Hematopoietic multipotent progenitor cell treated with erythropoietin and hydrocortisone succinate and interleukin-3 and kit ligand, for 15 days (in vitro differentiated cells): ENCODE measurements around the gene TAS1R3.

Source experiments
- DNase-seq: peaks from one replicate; pipeline ENCODE4 v3.0.0-alpha.2; 2015; ENCODE audit warnings: low spot score

TAS1R3 gene

GRCh38 chr1:1371746-1372711 is 40.9 kb downstream of the TAS1R3 start:
- peak; percentile 73 for DNase-seq

- DNase-seq = no peak
These were observed 42.2 kb downstream of the TAS1R3 start for GRCh38 chr1:1373051-1373814.

GRCh38 chr1:1373815-1374588 is 42.9 kb downstream of the TAS1R3 start:
- DNase-seq = no peak

- no peak for DNase-seq
These were observed 43.5 kb downstream of the TAS1R3 start for GRCh38 chr1:1374589-1374928.

- DNase-seq = peak; percentile 99
These were observed 44.0 kb downstream of the TAS1R3 start, which contains the start of gene AURKAIP1 for GRCh38 chr1:1374929-1375662. TSS of gene AURKAIP1 (minus strand) at chr1:1375207. CDS start at chr1:1374756, 451 bp downstream.

- no peak for DNase-seq
These were observed 45.6 kb downstream of the TAS1R3 start for GRCh38 chr1:1376551-1377226.

GRCh38 chr1:1377540-1378205 is 46.6 kb downstream of the TAS1R3 start:
- no peak for DNase-seq

GRCh38 chr1:1380860-1381259 is 49.8 kb downstream of the TAS1R3 start:
- DNase-seq = no peak

- no peak for DNase-seq
These were observed 50.2 kb downstream of the TAS1R3 start for GRCh38 chr1:1381294-1381693.
